ENCODE data around the gene TASP1.

The TASP1 gene

DNA sequence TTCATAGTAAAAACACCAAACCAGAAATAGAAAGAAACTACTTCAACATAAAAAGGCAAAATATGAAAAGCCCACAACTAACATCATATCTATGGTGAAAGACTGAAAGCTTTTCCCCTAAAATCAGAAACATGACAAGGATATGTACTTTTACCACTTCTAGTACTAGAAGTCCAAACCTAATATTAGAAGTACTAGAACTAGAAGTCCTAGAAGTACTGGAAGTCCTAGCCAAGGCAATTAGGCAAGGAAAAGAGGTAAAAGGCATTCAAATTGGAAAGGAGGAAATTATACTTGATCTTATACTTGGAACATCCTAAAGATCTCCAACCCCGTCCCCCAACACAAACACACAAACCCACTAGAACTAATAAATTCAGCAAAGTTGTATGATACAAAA lies 74.9 kb downstream of the TASP1 start:
- no peak for DNase-seq

DNA sequence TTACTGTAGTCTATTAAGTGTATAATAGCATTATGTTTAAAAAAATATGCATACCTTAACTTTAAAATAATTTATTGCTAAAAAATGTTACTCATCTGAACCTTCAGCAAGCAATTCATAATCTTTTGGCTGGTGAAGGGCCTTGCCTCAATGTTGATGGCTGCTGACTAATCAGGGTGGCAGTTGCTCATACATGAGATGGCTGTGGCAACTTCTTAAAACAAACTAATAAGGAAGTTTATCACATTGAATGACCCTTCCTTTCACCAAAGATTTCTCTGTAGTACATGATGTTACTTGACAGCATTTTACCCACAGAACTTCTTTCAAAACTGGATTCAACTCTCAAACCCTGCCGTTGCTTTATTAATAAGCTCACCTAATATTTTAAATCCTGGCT lies 84.0 kb downstream of the TASP1 start:
- DNase-seq = no peak

DNA sequence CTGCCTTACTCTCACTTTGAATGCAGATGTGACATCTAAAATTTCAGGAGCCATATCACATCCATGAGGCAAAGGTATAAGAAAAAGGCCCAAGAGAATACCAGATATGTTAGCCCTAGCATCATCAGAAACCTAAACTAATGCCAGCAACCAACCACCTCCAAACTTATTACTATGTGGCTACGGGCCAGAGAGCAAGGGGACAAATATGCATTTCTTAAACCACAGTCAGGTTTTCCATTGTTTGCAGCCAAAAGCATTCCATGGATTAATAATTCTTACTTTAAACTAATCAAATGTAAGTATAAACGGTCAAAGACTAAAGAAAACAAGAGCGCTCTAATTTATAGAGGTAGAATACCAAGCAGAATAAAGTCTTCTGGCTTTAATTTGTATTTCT lies 84.7 kb downstream of the TASP1 start:
- DNase-seq = no peak

DNA sequence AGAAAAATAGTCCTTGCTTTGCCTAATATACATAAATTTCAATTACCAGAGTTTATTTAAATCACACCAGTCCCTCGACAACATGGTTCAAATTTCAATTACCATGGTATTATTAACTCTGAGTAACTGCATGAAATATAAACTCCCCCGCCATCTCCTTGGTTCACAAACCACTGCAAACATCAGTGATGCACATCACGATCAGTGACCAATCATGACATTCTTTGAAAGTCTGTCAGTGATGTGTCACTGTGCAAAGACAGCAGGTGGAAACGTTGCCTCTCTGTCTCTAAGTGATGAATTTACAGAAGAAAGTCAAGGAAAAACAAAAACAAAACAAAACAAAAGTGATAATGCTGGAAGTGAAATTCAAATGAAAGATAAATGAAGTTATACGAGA lies 86.7 kb downstream of the TASP1 start:
- no peak for DNase-seq

DNA sequence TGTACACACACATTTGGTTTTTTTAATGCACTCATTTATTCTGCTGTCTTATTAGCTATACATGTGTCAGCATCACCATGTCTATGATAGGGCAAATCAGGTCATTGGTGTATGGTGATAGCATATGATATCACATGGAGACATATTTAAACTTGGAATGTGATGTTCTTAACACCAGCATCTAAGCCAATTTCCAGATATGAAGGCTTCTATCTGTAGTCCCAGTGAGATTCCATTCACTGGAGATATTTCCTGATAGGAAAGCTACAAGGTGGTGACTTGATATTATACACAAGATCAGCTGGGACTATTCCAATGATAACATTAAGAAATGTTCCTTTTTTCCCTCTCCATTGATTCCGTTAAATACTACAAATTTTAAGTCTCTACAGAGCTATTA lies 89.3 kb downstream of the TASP1 start:
- no peak for DNase-seq

DNA sequence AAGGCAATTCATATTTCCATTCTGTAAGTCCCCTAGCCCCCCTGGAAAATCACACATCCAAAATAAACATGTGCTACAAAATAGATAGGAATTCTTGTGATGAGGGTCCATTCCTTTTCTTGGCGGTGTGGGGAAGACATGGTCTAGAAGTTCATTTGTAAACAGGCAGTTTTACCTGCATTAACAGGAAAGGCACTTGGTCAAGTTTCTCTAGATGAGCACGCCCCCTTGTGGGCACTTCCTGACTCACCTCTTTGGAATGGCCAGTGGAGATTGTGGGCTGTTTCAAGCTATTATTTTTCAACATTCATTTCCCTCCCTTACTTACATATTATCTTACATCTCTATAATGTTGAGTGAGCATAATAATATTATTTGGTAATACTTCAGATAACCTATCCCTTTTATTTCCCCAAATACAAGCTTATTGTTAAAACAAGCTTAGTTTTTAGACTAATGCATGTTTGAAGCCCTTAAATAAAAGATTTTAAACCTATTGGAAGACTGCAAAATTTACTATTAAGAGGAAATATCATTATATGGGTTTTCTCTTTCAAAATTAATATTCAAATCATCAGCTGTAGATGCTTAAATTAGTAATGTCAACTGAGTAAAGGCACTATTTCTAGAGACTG lies 92.1 kb downstream of the TASP1 start:
- DNase-seq = no peak

DNA sequence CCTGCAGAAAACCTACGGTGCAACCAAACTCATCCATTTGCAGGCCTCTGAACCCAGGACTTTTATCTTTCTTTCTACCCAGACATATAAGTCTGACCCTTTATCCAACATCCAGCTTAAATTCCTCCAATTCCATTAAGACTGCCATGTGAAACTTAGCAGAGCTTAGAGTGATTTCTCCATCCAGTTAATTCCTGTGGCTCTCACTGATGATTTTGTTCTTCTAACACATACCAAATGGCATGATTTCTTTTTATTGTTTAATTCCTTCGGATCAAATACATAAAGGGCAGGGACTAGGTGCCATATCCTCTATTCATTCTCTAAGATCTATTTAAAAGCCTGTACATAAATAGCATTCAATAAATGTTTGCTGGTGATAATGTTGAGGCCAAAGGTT lies 92.9 kb downstream of the TASP1 start:
- DNase-seq = no peak

DNA sequence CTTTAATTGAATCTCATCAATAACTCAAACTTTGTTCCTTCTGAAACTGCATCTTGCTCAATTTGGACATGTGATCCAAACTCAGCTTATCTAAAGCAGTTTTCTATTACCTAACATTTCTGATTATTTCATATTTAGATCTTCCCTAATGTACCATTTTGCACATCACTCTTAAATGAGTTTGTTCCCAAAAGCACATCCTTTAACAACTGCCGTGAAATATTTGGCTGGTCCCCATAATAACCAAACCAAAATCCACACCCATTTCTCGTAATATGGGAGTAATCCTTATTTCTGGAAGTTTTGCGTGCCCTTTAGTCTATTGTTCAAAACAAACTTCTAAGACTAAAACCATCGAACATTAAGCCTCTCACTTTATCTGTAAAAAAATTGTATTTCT lies 94.9 kb downstream of the TASP1 start:
- DNase-seq = no peak

DNA sequence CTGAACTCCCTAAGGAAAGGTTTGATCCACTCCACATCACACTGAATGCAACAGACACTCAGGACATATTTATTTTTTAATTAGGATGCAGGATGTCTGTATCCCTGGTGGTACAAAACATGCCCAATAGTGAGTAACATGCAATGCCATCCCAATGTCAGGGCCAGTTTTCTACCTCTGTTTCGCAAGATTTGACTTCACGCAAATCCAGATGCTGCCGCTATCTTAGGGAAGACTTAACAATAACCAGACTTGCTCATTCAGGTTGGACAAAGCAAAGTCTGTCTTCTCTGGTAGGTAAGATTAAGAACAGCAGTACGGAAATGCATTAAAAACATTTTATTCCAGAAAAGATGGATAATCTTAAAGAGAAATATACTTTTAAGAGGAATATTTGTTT lies 103.1 kb downstream of the TASP1 start:
- no peak for DNase-seq

DNA sequence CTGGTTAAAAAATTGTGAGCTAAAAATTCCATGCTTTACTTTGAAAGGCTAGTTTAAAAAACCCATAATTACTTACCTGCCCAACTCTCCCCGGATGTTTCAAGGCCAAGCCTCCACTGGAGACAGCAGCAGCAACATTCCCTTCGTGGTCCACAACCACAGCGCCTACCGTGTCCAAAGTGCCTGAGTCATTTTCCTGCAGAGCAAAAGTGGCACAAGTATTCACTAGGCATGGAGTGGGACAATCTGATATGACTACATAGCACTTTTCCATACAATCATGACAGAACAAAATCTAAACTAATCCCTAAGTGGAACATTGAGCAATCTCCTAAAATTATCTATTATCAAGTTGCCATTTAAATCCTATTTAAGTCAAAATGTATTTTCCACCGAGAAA lies 104.8 kb downstream of the TASP1 start:
- DNase-seq = no peak

DNA sequence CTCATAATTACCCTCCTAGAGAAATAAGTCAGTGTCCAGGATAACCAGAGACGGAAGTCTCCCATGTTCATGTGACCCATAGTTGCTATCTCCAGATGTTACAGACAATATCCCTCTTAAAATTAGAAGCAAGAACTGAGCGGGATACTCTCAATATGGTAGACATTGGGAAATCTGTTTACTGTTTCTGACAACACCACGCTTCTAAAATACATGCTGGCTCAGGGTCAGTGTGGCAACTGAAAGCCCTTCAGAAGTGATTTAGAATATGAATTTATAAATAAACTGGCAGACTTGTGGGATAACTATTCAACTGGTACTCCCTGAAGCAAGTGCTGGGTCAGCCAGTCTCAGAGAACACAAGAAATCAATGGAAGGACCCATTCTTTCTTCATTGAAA lies 108.6 kb downstream of the TASP1 start:
- no peak for DNase-seq

DNA sequence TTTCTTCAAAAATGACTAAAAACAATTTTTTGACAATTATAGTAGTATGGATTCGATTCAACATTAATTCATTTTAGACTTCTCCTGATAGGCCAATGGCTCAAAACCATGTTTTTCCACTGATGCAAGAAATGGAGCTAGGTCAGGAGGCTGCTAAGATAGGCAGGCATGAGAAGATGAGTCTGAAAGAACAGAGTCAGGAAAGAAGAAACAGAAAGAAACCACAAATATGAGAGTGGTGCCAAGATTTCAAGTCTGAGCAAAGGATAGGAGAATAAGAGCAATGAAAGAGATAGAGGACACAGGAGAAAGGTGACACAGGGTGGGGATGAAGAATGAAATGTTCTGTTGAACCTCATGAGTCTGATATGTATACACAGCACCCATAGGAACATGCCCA lies 112.2 kb downstream of the TASP1 start:
- no peak for DNase-seq

DNA sequence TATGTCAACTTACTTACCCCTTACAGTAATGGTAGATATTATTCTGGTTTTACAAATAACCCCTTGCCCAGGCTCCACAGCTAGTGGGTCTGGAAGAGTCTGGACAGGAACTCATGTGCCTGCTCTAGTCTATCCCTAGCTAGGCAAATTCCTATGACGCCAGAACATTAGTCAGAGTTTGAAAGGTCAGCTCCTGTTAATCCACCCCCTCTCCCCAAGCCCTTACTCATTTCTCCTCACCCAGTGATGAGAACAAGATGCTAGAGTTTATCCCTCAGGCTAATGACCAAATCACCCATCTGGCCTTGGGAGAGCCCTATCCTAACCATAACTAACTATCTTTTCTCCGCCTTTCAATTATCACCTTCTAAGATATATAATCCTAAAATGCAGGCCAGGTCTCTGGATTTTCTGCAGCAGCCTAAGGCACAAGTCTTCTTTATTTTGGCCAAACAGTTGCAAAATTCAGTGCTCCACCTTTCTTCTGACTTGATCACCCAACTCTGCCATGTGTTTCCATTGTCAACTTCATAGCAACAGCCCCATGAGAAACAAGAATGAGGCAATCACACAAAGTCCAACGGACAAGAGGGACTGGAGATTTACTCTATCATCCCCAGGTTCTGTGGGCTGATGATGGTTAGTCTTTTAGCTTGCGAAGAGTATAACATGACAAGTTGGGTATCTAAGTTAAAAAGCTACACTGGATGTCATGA lies 113.3 kb downstream of the TASP1 start:
- DNase-seq = no peak

DNA sequence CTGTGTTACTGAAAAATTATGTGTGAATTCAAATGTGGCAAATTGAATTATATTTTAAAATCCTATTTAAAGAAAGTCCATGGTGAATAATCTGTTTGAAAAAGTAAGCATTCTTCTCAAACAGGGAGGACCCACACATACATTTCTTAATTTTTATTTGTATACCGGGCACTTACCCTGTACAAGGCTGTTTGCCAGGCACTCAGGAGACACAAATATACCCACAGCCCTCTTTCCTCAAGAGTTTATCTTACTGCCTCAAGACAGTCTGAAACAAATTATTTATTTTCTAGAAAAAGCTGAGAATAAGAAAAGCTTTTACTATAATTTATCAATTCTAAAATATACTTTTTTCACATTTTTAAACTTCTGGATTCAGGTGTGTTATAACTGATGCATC lies 114.4 kb downstream of the TASP1 start:
- no peak for DNase-seq

DNA sequence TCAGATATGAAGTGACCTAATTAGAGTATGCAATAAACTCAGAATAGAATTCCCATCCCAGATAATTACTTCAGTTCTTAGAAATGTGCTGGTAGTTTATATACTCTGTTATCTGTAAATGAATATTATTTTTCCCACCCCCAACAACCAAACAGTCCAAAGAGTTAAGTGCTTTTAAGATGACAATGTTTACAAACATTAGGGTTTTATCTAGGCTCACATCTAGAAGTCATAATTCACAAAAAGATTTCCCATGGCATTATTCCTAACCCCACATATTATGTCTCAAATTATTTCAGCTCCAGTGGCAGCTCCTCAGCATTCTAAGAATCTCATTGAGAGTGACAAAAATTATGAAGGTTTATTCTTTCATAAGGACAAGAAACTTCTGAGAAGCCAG lies 120.9 kb downstream of the TASP1 start:
- no peak for DNase-seq

DNA sequence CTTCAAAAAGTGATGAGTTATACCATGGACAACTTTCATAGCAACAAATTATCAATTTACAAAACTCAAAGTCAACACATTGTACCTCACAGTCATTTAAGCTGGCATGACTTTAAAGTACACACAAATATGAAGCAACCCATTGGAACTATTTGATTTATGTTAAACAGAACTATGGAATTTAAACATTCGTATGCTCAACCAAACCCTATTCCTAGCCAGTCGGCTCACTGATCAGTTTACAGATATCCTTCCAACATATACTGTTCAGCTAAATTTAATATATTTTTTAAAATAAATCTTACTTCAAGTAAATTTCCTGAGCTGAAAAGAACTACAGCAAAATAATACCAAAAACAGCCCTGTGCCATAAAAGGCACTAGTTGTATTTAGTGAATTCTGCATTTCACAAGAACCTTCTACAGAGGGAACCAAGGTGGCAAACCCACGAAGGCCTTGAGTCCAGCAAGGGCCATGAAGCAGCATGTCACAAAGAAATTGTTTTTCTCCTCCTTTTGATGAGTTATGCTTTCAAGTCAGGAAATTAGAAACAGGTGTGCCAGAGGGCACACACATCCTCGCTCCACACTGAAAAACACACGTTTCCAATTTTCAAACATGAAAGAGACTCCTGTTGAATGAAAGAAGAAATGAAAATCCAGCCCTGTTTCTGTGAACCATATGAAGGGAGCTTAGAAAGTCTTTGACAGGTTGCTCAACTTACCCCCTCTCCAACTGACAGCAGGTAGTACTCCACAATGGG lies 122.8 kb downstream of the TASP1 start:
- DNase-seq = no peak

DNA sequence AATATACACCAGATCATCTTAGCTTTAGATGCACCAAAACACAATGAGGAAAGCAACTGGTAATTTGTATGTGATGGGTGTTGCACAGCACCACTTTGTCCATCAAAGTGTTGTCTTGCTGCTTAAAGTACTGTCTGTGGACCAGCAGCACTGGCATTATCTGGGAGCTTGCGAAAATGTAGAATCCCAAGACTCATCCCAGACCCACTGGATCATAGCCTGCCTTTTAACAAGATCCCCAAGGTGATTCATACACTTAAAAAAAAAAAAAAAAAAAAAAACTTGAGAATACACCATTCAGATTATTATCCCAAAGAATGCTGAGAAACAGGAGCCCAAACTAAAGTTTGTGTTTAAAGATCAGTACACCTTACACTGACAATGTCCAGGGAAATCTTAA lies 123.4 kb downstream of the TASP1 start:
- DNase-seq = no peak

DNA sequence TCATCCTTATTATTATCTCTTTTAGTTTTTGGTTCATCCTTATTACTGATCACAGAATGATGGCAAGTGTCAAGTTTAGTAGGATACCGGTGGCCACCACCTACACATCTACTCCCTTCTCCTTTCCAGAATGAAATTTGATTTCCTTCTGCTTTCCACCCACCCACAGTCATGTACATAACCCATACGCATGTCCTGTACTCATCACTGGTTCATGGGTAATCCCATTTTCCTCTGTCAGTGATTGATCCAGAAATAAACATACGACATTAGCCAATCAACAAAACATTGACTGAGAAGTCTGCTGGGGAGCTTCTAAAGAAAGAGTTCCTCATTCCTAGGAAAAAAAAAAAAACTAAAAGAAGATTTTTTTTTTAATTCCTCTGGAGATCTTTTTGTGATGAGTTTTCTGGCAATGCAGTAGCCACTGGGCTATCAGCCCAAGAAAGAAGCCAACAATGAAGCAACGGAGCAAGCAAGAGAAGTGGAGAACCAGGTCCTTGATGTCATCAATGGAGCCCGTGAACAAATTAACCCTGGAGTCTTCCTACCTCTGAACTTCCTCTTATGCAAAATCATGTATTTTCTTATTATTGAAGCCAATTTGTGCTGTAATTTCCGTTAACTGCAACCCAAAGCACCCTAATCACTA lies 127.8 kb downstream of the TASP1 start:
- DNase-seq = no peak

DNA sequence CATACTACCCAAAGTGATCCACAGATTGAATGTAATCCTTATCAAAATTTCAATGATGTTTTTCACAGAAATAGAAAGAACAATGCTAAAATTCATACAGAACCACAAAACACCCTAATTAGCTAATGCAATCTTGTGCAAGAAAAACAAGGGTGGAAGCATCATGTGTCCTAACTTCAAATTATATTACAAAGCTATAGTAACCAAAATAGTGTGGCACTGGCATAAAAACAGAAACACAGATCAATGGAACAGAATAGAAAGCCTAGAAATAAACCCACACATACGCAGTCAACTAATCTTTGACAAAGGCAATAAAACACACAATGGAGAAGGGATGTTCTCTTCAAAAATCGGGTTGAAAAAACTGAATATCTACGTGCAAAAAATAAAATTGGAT lies 131.1 kb downstream of the TASP1 start:
- no peak for DNase-seq

DNA sequence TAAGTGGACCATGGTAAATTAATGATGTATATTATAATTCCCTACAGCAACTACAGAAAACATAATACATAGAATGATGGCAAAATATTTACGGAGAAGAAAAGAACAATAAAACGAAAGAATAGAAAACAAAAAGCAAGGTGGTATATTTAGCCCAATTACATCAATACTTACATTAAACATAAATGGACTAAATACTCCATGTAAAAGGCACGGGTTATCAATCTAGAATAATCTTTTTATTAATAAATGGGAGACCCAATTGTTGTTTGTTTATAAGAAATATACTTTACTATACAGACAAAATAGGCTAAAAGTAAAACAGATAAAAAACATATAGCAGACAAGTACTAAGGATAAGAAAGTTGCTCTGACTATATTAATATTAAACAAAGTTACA lies 137.2 kb downstream of the TASP1 start:
- no peak for DNase-seq

DNA sequence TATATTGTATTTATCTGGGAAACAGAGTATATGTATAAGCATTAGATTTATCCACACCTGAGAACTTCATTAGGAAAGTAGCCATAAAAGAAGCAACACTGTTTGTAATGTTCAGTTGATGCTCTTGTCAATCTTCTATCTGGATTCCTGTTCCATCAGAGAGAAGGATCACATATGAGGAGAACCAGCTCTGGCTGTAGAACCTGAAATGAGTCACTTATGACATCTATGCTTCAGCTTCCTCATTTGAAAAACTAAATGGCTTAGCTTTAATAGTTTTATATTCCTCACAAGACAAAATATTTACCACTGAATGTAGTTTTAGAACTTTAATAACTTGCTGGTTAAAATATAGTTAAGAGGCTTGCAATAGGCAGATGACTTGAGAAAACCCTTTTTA lies 144.7 kb downstream of the TASP1 start:
- no peak for DNase-seq

DNA sequence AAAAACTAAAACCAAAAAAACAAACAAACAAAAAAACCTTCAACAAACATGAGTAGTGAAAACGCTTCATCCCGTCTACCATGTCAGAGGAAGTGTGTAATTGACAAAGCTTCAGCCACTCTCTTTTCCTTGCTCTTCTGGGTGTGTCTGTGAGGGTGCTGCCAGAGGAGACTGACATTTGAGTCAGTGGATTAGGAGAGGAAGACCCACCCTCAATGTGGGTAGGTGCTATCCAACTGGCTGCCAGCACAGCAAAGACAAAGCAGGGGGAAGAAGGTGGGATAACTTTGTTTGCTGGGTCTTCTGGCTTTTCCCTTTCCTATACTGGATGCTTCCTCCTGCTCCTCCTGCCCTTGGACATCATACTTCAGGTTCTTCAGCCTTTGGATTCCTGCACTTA lies 145.6 kb downstream of the TASP1 start:
- DNase-seq = no peak

DNA sequence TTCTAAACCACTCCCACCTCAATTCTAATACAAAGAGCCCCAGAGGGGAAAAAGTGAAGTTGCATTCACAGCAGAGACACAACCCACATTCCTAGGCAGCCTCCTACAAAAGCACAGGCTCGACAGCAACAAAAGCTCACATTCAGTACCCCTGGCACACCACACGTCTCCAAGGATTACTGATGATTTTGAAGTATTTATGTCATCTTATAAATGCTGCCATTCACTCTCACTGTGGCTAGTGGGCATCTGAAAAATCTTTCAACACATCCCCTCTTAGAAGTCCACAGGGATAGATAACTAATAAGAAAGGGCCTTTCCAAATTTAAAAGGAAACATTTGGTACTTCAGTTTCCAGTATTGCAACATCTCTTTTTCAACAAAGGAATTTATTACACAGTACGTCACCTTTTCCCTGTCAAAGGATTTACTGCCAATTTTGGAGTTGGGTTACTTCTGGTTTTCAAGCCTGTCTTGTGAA lies 146.7 kb downstream of the TASP1 start:
- no peak for DNase-seq

DNA sequence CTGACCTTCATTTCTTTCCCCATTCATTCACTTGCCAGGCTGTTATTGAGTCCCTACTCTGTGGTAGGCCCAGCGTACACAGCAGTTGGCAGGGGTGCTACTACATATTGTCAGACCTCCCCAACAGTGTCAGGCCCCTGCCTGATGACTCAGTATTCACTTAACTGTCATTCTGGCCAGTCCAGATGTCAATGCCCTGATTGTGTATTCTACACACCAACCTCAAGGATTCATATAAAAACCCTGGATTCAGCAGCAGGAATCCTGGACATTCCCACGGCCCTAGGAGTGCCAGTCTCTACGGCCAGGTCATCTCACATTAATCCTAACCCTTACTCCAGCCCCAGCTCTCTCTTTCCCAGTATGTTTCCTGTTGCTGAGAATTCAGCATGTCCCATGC lies 151.5 kb downstream of the TASP1 start:
- no peak for DNase-seq
